ENCODE measurements around the gene RAB8B.

Gene RAB8B

GRCh38 chr15:63277038-63277892, 87.9 kb downstream of the RAB8B start, which contains the start of gene APH1B:
APH1B (plus strand) TSS chr15:63277605; CDS start chr15:63277624, 19 bp downstream.
- peak; percentile 72 for DNase-seq

- DNase-seq, result no peak
These were observed 88.6 kb downstream of the RAB8B start for GRCh38 chr15:63277893-63278456.

DNA sequence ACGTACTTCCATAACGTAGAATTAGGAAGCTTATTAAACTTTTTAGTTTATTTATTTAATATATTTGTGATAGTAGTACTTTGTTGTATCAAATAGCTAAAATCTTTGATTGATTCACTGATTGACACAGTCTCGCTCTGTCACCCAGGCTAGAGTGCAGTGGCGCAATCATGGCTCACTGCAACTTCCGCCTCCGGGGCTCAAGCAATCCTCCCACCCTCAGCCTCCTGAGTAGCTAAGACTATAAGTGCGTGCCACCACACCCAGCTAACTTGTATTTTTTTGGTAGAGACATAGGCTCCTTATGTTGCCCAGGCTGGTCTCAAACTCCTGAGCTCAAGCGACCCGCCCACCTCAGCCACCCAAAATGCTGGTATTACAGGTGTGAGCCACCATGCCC, 93.7 kb downstream of the RAB8B start:
- no peak for DNase-seq

- no peak for DNase-seq
These were observed 94.9 kb downstream of the RAB8B start for GRCh38 chr15:63284335-63284734.

DNA sequence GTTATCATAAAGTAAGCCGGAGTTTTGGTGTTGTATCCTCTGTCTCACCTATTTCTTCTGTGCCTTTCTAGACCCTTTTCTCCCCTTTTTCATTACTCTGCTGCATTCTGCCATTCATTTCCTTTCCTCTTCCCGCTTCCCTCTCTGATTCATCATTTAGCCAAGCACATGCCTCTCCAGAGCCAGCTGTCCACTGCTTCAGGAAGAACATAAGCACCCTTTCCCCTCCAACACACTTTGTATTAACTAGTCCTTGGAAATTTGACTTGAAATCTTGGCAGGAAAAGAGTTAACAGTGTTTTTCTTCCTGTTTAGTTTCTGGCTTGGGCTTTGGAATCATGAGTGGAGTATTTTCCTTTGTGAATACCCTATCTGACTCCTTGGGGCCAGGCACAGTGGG, 97.7 kb downstream of the RAB8B start:
- DNase-seq, result peak; percentile 25

- DNase-seq, result no peak
These were observed 98.9 kb downstream of the RAB8B start for GRCh38 chr15:63288342-63288741.

- DNase-seq, result peak; percentile 67
These were observed 99.5 kb downstream of the RAB8B start for GRCh38 chr15:63288778-63289378.

DNA sequence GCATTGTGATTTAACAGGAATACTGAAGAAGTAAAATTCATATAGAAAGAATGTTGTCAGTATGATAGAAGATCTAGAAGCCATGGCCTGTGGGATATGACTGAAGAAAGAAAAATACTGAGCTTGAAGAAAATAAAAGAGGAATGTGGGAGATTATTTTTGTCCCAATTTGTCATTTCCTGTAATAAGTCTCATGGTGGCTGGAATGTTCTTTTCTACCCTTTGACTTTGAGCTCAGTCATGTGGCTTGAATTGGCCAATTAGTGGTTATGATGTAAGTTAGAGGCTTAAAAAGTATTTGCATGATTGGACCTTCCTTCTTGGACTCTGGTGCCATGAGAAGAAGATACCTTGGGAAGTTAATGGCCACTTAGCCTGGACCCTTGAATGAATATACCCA, 102.1 kb downstream of the RAB8B start:
- peak; percentile 94 for DNase-seq

DNA sequence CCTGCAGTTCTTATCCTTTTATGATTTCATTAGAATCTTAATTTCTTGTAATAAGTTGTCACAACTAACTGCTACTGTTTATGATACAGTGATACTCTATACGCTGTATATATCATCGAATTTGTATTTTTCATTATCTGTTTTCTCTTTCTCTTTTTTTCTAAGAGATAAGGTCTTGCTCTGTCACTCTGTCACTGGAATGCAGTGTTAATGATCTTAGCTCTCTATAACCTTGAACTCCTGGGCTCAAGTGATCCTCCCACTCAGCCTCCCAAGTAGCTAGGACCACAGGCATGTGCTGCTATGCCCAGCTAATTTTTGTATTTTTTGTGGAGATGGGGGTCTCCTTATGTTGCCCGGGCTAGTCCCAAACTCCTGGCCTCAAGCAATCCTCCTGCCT, 102.8 kb downstream of the RAB8B start:
- no peak for DNase-seq

- peak; percentile 53 for DNase-seq
These were observed 103.4 kb downstream of the RAB8B start for GRCh38 chr15:63292771-63293170.

DNA sequence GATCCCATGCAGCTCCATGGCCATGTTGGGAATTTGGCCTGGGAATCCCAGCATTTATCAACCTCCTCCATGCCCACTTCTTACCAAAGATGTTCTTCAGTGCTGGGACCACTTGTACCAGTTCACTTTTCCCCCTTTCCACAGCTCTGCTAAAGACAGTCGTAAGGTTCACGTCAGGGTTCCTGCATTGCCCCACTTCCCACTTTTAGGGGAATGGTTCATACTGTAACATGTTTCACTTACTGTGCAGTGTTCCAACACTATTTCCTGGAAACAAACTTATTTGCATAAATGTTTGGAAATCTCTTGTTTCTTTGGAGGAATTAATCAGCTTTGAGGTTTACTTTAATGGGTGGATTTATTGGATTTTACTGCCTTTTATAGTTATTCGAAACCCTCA, 105.0 kb downstream of the RAB8B start:
- no peak for DNase-seq

GRCh38 chr15:63295341-63295740, 105.9 kb downstream of the RAB8B start:
- DNase-seq, result no peak

DNA sequence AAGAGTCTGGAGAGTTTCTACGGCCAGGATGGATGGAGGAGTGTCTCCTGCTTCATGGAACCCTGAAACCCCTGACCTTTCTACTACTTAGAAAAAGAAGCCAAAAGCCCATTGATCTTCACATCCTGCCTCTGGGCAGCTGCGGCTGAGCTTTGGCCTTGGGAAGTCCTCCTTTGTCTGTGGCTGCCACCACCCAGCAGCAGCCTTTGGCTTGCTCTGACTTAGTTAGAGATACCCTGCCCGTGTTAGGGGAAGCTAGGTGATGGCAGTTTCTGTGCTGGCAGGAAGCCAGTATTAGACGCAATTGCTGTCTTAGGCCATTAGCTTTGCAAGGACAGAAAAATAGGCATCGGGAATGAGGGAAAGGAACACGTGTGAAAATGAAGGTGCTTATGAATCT, 106.8 kb downstream of the RAB8B start:
- no peak for DNase-seq

GRCh38 chr15:63299943-63300575, 110.7 kb downstream of the RAB8B start:
- no peak for DNase-seq

DNA sequence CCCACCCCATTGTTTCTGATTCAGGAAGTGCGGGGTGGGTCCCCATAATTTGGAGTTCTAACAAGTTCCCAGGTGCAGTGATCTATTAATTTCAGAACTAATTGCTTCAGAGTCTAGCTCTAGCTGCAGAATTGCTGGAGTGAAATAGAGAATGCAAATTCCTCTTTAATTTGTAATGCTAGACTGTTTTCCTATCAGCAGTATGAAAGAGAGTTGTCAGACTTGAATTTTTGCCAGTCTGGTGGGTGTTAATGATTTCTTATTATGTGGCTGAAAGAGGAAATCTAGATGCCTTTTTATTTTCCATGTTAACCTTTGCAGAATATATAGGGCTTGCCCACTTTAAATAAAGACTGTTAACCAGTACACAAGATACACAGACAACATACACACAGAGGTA, 111.7 kb downstream of the RAB8B start:
- no peak for DNase-seq

DNA sequence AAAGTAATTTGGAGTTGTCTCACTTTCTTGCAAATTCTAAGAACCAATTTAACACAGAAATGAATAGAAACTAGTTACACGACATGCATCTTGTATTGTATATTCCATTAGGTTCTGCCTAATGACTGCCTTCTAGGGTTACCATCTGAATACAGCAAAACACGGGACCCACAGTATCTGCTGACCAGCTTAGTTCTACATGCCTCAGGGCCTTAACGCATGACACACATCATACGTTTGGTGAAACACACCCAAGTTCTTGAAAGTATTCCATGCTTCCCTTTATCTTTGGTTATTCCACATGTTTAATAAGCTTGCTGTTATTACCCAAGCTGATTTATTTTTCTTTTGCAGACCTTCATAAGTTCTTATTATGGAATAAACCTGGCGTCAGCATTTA, 115.9 kb downstream of the RAB8B start:
- DNase-seq, result no peak

DNA sequence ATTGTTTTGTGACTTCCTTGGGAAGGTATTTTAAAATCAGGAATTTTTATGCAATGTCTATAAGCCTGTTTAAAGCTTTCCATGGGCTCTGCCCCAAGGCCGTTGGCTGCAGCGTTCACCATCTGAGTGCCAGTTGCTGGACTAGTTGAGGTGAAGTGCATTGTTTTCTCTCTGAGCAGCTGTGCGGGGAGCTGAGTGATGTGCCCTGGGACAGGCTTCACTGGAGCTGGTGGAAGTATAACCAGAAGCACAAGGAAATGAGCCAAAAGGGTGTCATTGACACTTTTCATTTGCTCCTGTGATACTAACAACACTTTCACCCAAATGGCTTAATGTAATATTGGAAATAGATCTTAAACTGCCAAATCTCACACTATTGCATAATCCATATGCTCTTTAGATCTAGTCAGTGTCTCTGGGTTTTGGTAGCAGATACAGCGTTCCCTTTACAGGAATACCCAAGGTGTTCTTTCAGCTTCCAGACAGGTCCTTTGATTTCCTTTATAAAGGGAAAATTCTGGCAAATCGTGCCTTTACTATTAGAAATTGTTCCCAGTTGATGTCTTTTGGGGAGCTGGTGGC, 117.2 kb downstream of the RAB8B start:
- DNase-seq, result no peak

GRCh38 chr15:63308491-63308890, 119.1 kb downstream of the RAB8B start:
- DNase-seq, result no peak

DNA sequence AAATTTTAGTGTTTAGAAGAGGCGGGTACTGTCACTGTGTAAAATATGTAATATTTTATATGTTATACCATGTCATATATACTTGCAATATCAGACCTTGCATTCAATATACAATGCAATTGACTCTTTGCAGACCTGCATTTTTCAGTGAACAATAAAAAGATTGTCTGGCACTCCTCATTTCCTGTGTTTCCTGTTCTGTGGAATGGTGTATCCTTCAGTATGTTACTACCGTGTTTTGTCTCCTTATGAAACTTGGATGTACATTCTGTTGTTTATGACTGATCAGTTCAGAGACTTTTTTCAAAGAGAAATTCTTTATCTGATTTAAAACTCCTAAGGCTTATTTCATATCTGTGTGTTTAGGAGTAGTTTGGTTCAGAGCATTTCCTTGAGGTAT, 119.5 kb downstream of the RAB8B start:
- no peak for DNase-seq

DNA sequence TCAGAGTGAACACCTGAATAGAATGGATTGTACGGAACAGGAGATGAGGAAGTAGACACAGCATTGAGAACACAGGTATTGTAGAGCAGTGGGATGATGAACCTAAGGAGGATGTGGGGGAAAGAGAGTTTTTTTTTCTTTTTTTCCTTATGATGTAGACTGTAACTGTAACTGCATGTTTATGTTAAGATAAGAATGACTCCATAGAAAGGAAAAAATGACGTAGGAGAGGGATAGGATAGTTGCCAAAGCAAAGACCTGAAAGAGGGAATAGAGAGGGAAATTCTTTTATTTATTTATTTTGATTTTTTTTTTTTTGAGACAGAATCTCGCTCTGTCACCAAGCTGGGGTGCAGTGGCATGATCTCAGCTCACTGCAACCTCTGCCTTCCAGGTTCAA, 121.2 kb downstream of the RAB8B start:
- DNase-seq, result no peak

DNA sequence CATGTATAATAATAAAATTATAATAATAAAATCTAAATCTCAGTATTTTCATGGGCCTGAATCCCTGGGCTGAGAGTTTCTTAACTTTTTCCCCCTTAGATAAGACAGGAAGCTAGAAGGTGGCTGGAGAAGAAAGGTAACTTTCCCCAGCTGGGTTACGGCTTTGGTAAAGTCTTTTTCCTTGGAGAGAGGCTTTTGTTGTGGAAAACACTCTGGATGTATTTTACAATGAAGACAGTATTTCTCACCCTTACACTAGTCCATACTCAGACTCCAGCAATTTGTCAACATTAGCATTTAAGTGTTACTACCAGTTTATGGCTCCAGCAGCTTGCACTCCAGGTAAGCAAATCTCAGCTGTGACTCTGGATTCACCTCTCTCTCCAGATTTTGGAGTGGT, 122.9 kb downstream of the RAB8B start:
- DNase-seq, result no peak

DNA sequence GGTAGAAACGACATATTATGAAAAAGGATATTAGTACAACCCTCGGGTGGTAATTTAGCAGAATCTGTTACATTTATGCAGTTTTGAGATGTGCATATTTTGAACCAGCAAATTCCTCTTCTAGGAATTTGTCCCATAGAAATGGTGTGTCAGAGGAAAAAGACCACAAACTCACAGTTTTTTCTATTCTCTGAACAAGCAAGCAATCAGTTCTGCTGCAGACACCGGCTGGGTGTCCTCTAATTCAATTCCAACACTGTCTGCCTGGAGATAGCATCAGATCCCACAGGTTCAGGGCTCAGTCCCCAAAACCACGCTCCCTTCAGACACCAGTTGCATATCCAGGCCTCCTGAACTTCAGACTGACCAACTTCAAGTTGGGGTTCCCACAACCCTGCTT, 124.4 kb downstream of the RAB8B start:
- no peak for DNase-seq

DNA sequence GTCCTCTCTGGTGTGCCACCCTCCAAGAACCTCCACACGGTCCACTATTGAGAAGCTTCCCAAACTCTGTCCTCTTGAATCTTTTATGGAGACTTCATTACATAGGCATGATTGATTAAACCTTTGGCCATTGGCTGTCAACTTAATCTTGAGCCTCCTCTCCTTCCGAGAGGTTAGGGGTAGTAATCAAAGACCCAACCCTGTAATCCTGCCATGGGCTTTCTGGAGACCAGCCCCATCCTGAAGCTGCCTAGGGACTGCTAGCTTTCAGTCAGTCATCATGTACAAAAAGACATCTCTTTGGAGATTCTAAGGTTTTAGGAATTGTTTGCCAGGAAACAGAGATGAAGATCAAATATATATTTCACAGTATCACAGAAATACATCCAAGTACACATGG, 125.0 kb downstream of the RAB8B start:
- no peak for DNase-seq
